HCT116 (cell line): ENCODE data around the gene WWOX. TPM values are rescaled to one million over a fixed set of nuclear protein-coding genes. Genes with fewer than 3 reads are reported as not detected.

ENCODE experiments used
- ATAC-seq: fragments of 200-7000 bp; cut with Tn5 transposase; 2 replicates; pipeline ENCODE4 v1.9.1; 2020; ENCODE audit warnings: mild to moderate bottlenecking, moderate library complexity
- BruUV-seq: library from RNA; stranded (reverse); fragments of 400-500 nt; replicated peaks from 2 replicates; lab custom pipeline; 2021; lab: Mats Ljungman, UMichigan
- CTCF ChIA-PET: fragments of 300-600 bp; sonication (Branson Sonifier 250); formaldehyde crosslinking; loops from one replicate; lab custom pipeline; 2021; ENCODE audit warnings: antibody characterized with exemption; lab: Charles Lee
- POLR2A ChIA-PET: fragments of 300-600, 350-600 bp; sonication (Branson Sonifier 250); formaldehyde crosslinking; loops from one replicate; lab custom pipeline; 2021; ENCODE audit warnings: antibody characterized with exemption; lab: Charles Lee
- RAD21 ChIA-PET, 2 experiments: fragments of 300-600 bp; sonication (Branson Sonifier 250); formaldehyde crosslinking; loops; one replicate each; lab custom pipeline; 2023; ENCODE audit warnings: low total read pairs in 2 of 2; ENCODE audit not compliant: uncharacterized antibody in 2 of 2, unreplicated experiment in 2 of 2, low non-redundant PET in 1 of 2; lab: Charles Lee
- DNase-seq: peaks from one replicate; pipeline ENCODE4 v3.0.0-alpha.2; 2010; ENCODE audit warnings: low read depth, low spot score
- H2AFZ ChIP-seq: fragments of 200-600 bp; shearing (Covaris generic), sonication (generic); 2 replicates; pipeline ENCODE4 v1.6.1; 2017; ENCODE audit warnings: low read depth, mixed run types, mixed read lengths, antibody characterized with exemption, low read length; ENCODE audit not compliant: poor library complexity, severe bottlenecking
- H3K27ac ChIP-seq: 2 replicates; pipeline ENCODE4 v1.5.1; 2012; ENCODE audit warnings: low read depth, low read length
- H3K27me3 ChIP-seq: fragments of 200-600 bp; sonication (generic); 2 replicates; pipeline ENCODE4 v1.6.1; 2016; ENCODE audit warnings: mixed run types, low read length, mixed read lengths; ENCODE audit not compliant: insufficient read depth
- H3K36me3 ChIP-seq, 2 experiments: fragments of 200-500 bp in 1 of 2; fragments of 200-600 bp in 1 of 2; sonication (Bioruptor generic) in 1 of 2; sonication (generic) in 1 of 2; 2 replicates each; pipeline versions ENCODE4 v1.5.1 to v1.6.1; 2014 to 2016; ENCODE audit warnings: low read length in 2 of 2, inconsistent platforms in 1 of 2, mixed read lengths in 1 of 2, mixed run types in 1 of 2; ENCODE audit not compliant: insufficient read depth in 2 of 2, control insufficient read depth in 1 of 2
- H3K4me1 ChIP-seq, 2 experiments: fragments of 200-600 bp in 1 of 2; sonication (generic) in 1 of 2; 2 replicates each; pipeline versions ENCODE4 v1.5.1 to v1.6.1; 2012 to 2017; ENCODE audit warnings: low read length in 2 of 2, inconsistent platforms in 1 of 2, mild to moderate bottlenecking in 1 of 2, mixed read lengths in 1 of 2, mixed run types in 1 of 2, moderate library complexity in 1 of 2; ENCODE audit not compliant: insufficient read depth in 2 of 2, control insufficient read depth in 1 of 2
- H3K4me2 ChIP-seq: fragments of 200-600 bp; sonication (generic); 2 replicates; pipeline ENCODE4 v1.6.1; 2017; ENCODE audit warnings: mixed run types, low read length, mixed read lengths
- H3K4me3 ChIP-seq, 2 experiments: fragments of 200-600 bp in 1 of 2; sonication (generic) in 1 of 2; replicated peaks in 1 of 2; 2 replicates each; pipeline ENCODE4 v1.5.1; 2011 to 2016; ENCODE audit warnings: low read length in 2 of 2, control low read depth in 1 of 2, low read depth in 1 of 2, mild to moderate bottlenecking in 1 of 2, mixed read lengths in 1 of 2, mixed run types in 1 of 2
- H3K79me2 ChIP-seq: fragments of 200-600 bp; sonication (generic); 2 replicates; pipeline ENCODE4 v1.6.1; 2017; ENCODE audit warnings: mild to moderate bottlenecking, mixed run types, low read length, moderate library complexity, mixed read lengths; ENCODE audit not compliant: insufficient read depth
- H3K9ac ChIP-seq: fragments of 200-600 bp; sonication (generic); 2 replicates; pipeline ENCODE4 v1.6.1; 2016; ENCODE audit warnings: low read length, mixed read lengths
- H3K9me2 ChIP-seq: fragments of 200-600 bp; sonication (generic), shearing (Covaris generic); 2 replicates; pipeline ENCODE4 v1.6.1; 2017; ENCODE audit warnings: mixed run types, mild to moderate bottlenecking, moderate library complexity; ENCODE audit not compliant: insufficient read depth
- H3K9me3 ChIP-seq, 2 experiments: fragments of 200-500 bp in 1 of 2; fragments of 200-600 bp in 1 of 2; sonication (Bioruptor generic) in 1 of 2; sonication (generic) in 1 of 2; 2 replicates each; pipeline ENCODE4 v1.6.1; 2014 to 2017; ENCODE audit warnings: low read length in 2 of 2, mixed read lengths in 2 of 2, inconsistent platforms in 1 of 2, low read depth in 1 of 2, mild to moderate bottlenecking in 1 of 2, mixed run types in 1 of 2, moderate library complexity in 1 of 2; ENCODE audit not compliant: control insufficient read depth in 1 of 2, insufficient read depth in 1 of 2
- H4K20me1 ChIP-seq: fragments of 200-600 bp; sonication (generic), shearing (Covaris generic); 2 replicates; pipeline ENCODE4 v1.6.1; 2017; ENCODE audit warnings: mixed run types, mild to moderate bottlenecking, moderate library complexity; ENCODE audit not compliant: insufficient read depth
- ATF3 ChIP-seq: IDR thresholded peaks from 2 replicates; pipeline ENCODE4 v1.6.1; 2012
- CEBPB ChIP-seq: IDR thresholded peaks from 2 replicates; pipeline ENCODE4 v1.6.1; 2012; ENCODE audit warnings: low read depth
- CTCF ChIP-seq, 3 experiments: fragments of 200-600 bp in 1 of 3; sonication (generic) in 1 of 3; IDR thresholded peaks in 2 of 3; conservative IDR thresholded peaks in 1 of 3; 2 replicates each; pipeline ENCODE4 v1.5.1; 2012 to 2017; ENCODE audit warnings: low read depth in 2 of 3, low read length in 2 of 3, antibody characterized with exemption in 1 of 3, borderline replicate concordance in 1 of 3, control low read depth in 1 of 3, mild to moderate bottlenecking in 1 of 3, mixed read lengths in 1 of 3, mixed run types in 1 of 3, moderate library complexity in 1 of 3; ENCODE audit not compliant: insufficient read depth in 1 of 3
- EGR1 ChIP-seq: IDR thresholded peaks from 2 replicates; pipeline ENCODE4 v1.6.1; 2012; ENCODE audit warnings: low read depth
- ELF1 ChIP-seq: IDR thresholded peaks from 2 replicates; pipeline ENCODE4 v1.6.1; 2012; ENCODE audit warnings: low read depth, borderline replicate concordance
- EZH2 ChIP-seq: fragments of 200-600 bp; sonication (generic); IDR thresholded peaks from 2 replicates; pipeline ENCODE4 v1.6.1; 2017; ENCODE audit warnings: antibody characterized with exemption, mixed run types
- EZH2phosphoT487 ChIP-seq: fragments of 200-600 bp; IDR thresholded peaks from 2 replicates; pipeline ENCODE4 v1.6.1; 2018; ENCODE audit warnings: antibody characterized with exemption, borderline replicate concordance
- FOSL1 ChIP-seq: IDR thresholded peaks from 2 replicates; pipeline ENCODE4 v1.6.1; 2012; ENCODE audit warnings: low read depth
- MAX ChIP-seq: IDR thresholded peaks from 2 replicates; pipeline ENCODE4 v1.6.1; 2012
- POLR2AphosphoS5 ChIP-seq: IDR thresholded peaks from 2 replicates; pipeline ENCODE4 v1.6.1; 2011; ENCODE audit warnings: mild to moderate bottlenecking, low read depth, low read length, moderate library complexity
- RAD21 ChIP-seq: IDR thresholded peaks from 2 replicates; pipeline ENCODE4 v1.6.1; 2012; ENCODE audit warnings: low read depth, mild to moderate bottlenecking
- REST ChIP-seq: IDR thresholded peaks from 2 replicates; pipeline ENCODE4 v1.6.1; 2012; ENCODE audit warnings: low read depth
- SIN3A ChIP-seq: IDR thresholded peaks from 2 replicates; pipeline ENCODE4 v1.6.1; 2012; ENCODE audit warnings: low read depth
- SP1 ChIP-seq: IDR thresholded peaks from 2 replicates; pipeline ENCODE4 v1.6.1; 2012; ENCODE audit warnings: low read depth
- SRF ChIP-seq: IDR thresholded peaks from 2 replicates; pipeline ENCODE4 v1.6.1; 2012; ENCODE audit warnings: low read depth
- TCF7L2 ChIP-seq: IDR thresholded peaks from 2 replicates; pipeline ENCODE4 v1.7.0; 2011; ENCODE audit warnings: borderline replicate concordance, inconsistent platforms; ENCODE audit not compliant: insufficient read depth, insufficient read length; ENCODE audit errors: extremely low read depth
- YY1 ChIP-seq: IDR thresholded peaks from 2 replicates; pipeline ENCODE4 v1.6.1; 2011; ENCODE audit warnings: low read length, low read depth, moderate library complexity, mild to moderate bottlenecking; ENCODE audit not compliant: insufficient replicate concordance; ENCODE audit errors: extremely low read depth
- ZBTB33 ChIP-seq: IDR thresholded peaks from 2 replicates; pipeline ENCODE4 v1.6.1; 2011; ENCODE audit warnings: mild to moderate bottlenecking, low read length, moderate library complexity; ENCODE audit not compliant: insufficient replicate concordance; ENCODE audit errors: extremely low read depth
- ZFX ChIP-seq: fragments of 450-650 bp; IDR thresholded peaks from 2 replicates; pipeline ENCODE4 v1.6.1; 2017
- ZNF274 ChIP-seq: fragments of 200-500 bp; sonication (Bioruptor generic); IDR thresholded peaks from 2 replicates; pipeline ENCODE4 v1.6.1; 2014; ENCODE audit warnings: mild to moderate bottlenecking, low read depth, low read length, inconsistent platforms
- intact Hi-C: fragments of 100-400 bp; cut with micrococcal nuclease; formaldehyde crosslinking; loops from 2 replicates; pipeline ENCODE4 v1.10.0; 2022
- total RNA-seq: library from RNA; stranded (reverse); gene quantifications from one replicate; pipeline ENCODE4 v1.2.1, GENCODE V29; 2021; ENCODE audit not compliant: unreplicated experiment

WWOX gene
- total RNA-seq, 1 experiment from 2014 or later, result 13.7 TPM

GRCh38 chr16:78321620-78322360 is 222.3 kb downstream of the WWOX start:
- ATAC-seq (no peak), DNase-seq (no peak)
- ChIA-PET RAD21 (no interaction called here), POLR2A (no interaction called here), CTCF (no interaction called here)
- Histone ChIP-seq H4K20me1 (no peaks in the 10 kb centered on the region), H3K4me2 (no peak overlapping the region), H3K27ac (no peak overlapping the region), H3K9ac (no peak overlapping the region), H3K79me2 (no peaks in the 10 kb centered on the region), H3K9me3 (no peaks in the 10 kb centered on the region), H3K4me3 (no peak overlapping the region), H2AFZ (no peak overlapping the region), H3K27me3 (no peaks in the 10 kb centered on the region), H3K4me1 (no peaks in the 10 kb centered on the region), H3K36me3 (no peaks in the 10 kb centered on the region), H3K9me2 (no peaks in the 10 kb centered on the region)
- TF ChIP-seq FOSL1 (no peak), ZBTB33 (no peak), MAX (no peak), ELF1 (no peak), CEBPB (no peak), SIN3A (no peak), EZH2phosphoT487 (no peak), TCF7L2 (no peak), EZH2 (no peak), ATF3 (no peak), SRF (no peak), ZNF274 (no peak), POLR2AphosphoS5 (no peak), EGR1 (no peak), YY1 (no peak), REST (no peak), ZFX (no peak), RAD21 (no peak), CTCF (IDR thresholded peaks at IDR 0.05 in 2 of 3, conservative IDR thresholded peaks at IDR 0.05 in 1 of 3; ENCODE audit: borderline replicate concordance in 1 of 3, insufficient read depth in 1 of 3, low read depth in 2 of 3, low read length in 2 of 3) (no peak), SP1 (no peak)
- BruUV-seq, result no TSS peak
- intact Hi-C loops, result no loop called here
